GM12892 (cell line): ENCODE measurements around the gene TMEM170B.
"Not testable (repeated sequence)": the region's sequence is repeated elsewhere in the genome, so short reads cannot be mapped to it uniquely, and the experiment has no call there.

Experiments used
- DNase-seq: peaks from one replicate; pipeline ENCODE4 v3.0.0; 2011; ENCODE audit not compliant: insufficient read length
- FAIRE-seq: peaks from 2 replicates; lab custom pipeline; 2011; peaks lifted over from hg19 to GRCh38; lab: Jason Lieb, UNC
- POLR2A ChIP-seq: IDR thresholded peaks from 2 replicates; pipeline ENCODE4 v1.6.1; 2011; ENCODE audit warnings: low read depth, low read length, control low read depth
- POLR2AphosphoS5 ChIP-seq: IDR thresholded peaks from 2 replicates; pipeline ENCODE4 v1.6.1; 2011; ENCODE audit warnings: low read depth, low read length, control low read depth
- TAF1 ChIP-seq: IDR thresholded peaks from 2 replicates; pipeline ENCODE4 v1.6.1; 2011; ENCODE audit warnings: low read depth, mild to moderate bottlenecking, control low read depth, low read length, borderline replicate concordance

TMEM170B gene

GRCh38 chr6:11536795-11537194 is 754 bp upstream of the TMEM170B start:
- no peak for DNase-seq
- FAIRE-seq: no peak
- TF ChIP-seq POLR2A: no peak
- TF ChIP-seq POLR2AphosphoS5: no peak
- no peak for TF ChIP-seq TAF1

DNA sequence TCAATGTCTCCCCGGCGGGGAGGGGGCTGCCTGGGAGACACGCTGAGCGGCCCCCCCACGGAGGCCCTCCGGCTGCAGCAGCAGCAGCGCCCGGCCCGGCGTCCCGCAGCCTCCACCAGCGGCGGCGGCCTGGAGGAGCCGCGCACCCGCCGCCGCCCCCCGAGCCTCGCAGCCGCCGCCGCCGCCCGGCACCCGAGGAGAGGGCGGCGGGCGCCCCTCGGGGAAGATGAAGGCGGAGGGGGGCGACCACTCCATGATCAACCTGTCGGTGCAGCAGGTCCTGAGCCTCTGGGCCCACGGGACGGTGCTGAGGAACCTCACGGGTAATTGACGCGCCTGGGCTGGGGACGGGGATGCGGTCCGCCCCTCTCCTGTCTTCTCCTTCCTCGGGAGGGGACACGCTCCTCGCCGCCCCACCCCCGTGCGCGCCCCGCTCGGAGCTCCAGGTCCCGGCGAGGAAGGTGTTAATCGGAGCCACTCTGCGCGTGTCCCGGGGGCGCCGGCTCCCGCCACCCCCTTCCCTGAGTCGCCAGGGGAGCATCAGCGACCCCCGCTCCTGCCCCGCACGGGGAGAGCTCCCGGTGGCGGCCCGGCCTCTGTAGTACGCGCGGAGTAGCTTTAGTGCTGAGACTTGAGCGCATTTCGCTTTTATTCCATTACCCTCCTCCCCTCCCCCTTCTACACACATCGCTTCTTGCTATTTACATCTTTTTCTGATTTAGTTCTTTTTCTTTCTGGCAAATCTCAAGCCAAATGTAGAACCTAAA is 686 bp downstream of the TMEM170B start:
- FAIRE-seq (no peak), DNase-seq (peak; percentile 23)
- TF ChIP-seq POLR2AphosphoS5: no peak

- FAIRE-seq (no peak), DNase-seq (no peak)
- no peak for TF ChIP-seq POLR2A
- no peak for TF ChIP-seq POLR2AphosphoS5
- TF ChIP-seq TAF1: no peak
These were observed 1.4 kb downstream of the TMEM170B start for GRCh38 chr6:11538819-11539468.

DNA sequence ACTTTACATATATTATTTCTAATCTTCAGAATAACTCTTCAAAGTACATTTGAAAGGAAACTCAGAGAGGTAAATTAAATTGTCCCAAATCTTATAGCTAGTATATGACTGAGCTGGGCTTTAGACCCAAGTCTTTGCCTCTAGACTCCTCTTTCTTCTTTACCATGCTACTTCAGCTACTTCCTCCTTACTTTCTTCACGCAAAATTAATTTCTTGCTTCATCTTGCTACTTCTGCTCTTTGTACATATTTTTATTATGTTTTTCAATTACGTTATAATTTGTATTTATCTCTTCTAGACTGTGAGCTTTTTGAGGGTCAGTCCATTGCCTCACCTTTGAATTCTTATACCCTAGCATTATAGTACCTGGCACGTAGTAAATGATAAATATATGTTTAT is 5.3 kb downstream of the TMEM170B start:
- DNase-seq: no peak
- TF ChIP-seq TAF1: no peak
- no peak for TF ChIP-seq POLR2A
- TF ChIP-seq POLR2AphosphoS5: no peak
- no peak for FAIRE-seq

DNA sequence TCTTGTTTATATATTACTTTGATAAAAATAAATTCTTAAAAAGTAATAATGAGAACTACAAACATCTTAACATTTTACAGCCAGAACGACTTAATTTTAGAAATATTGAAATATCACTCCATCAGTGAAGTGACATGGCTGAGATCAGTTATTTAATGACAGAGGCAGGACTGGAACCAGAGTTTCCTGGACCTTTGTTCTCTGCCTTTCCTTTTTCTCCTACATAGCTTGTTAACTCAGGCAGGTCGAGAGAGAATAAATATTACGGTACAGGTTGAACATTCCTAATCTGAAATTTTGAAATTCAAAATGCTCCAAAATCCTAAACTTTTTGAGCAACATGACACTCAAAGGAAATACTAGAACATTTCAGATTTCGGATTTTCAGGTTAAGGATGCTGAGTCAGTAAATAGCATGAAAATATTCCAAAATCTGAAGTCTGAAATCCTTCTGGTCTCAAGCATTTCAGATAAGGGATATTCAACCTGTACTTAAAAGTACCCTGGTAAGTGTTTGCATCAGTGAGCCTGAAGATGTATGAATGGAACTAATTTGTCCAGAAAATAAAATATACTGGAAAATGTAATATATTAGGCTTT is 6.5 kb downstream of the TMEM170B start:
- FAIRE-seq: peak; percentile 14
- TF ChIP-seq POLR2AphosphoS5: no peak
- no peak for TF ChIP-seq TAF1
- TF ChIP-seq POLR2A: no peak
- no peak for DNase-seq

GRCh38 chr6:11547846-11548245 is 10.3 kb downstream of the TMEM170B start:
- not testable (repeated sequence) for FAIRE-seq

GRCh38 chr6:11548578-11548977 is 11.0 kb downstream of the TMEM170B start:
- not testable (repeated sequence) for DNase-seq, FAIRE-seq

More at GRCh38 chr6:11547846-11548245, 10.3 kb downstream of the TMEM170B start:
- DNase-seq: not testable (repeated sequence)

GRCh38 chr6:11551053-11551452 is 13.5 kb downstream of the TMEM170B start:
- no peak for TF ChIP-seq POLR2A
- TF ChIP-seq POLR2AphosphoS5: no peak
- no peak for TF ChIP-seq TAF1
- no peak for DNase-seq
- no peak for FAIRE-seq

DNA sequence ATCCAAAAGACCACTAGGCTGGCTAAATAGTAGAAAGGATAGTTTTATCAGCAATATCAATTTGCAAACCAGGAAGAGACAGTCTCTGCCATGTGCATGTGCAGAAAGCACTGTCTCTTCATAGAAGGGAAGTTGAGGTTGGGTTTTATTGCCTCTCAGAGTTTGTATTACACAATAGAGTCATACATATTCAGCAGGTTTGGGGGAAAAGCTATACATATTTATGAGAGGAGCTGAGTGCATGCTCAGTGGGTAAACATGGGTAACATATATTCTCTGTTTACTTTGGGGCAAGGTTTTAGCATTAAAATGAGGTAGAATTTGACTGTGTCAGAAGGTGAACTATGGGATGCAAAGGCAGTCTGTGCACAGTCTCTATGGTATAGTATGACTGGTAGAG is 14.9 kb downstream of the TMEM170B start:
- FAIRE-seq: no peak
- no peak for TF ChIP-seq TAF1
- TF ChIP-seq POLR2A: no peak
- no peak for TF ChIP-seq POLR2AphosphoS5

GRCh38 chr6:11553824-11554223 is 16.3 kb downstream of the TMEM170B start:
- no peak for FAIRE-seq
- DNase-seq: no peak
- TF ChIP-seq POLR2A: no peak
- TF ChIP-seq TAF1: no peak
- no peak for TF ChIP-seq POLR2AphosphoS5

More for the DNA sequence above, 14.9 kb downstream of the TMEM170B start:
- DNase-seq: no peak

- DNase-seq (no peak), FAIRE-seq (no peak)
- no peak for TF ChIP-seq POLR2A
- no peak for TF ChIP-seq TAF1
- no peak for TF ChIP-seq POLR2AphosphoS5
These were observed 18.8 kb downstream of the TMEM170B start for GRCh38 chr6:11556309-11556708.

GRCh38 chr6:11563793-11564192 is 26.2 kb downstream of the TMEM170B start:
- DNase-seq (no peak), FAIRE-seq (no peak)
- TF ChIP-seq POLR2AphosphoS5 (no peak), POLR2A (no peak), TAF1 (no peak)
